ENCODE data around the gene RPS27A. TPM values are rescaled to one million over a fixed set of nuclear protein-coding genes. Genes with fewer than 3 reads are reported as not detected.
"Not testable (repeated sequence)": the region's sequence is repeated elsewhere in the genome, so short reads cannot be mapped to it uniquely, and the experiment has no call there.

Gene RPS27A
- total RNA-seq, 2 donors from 2014 or later = 665 to 1,633 TPM

DNA sequence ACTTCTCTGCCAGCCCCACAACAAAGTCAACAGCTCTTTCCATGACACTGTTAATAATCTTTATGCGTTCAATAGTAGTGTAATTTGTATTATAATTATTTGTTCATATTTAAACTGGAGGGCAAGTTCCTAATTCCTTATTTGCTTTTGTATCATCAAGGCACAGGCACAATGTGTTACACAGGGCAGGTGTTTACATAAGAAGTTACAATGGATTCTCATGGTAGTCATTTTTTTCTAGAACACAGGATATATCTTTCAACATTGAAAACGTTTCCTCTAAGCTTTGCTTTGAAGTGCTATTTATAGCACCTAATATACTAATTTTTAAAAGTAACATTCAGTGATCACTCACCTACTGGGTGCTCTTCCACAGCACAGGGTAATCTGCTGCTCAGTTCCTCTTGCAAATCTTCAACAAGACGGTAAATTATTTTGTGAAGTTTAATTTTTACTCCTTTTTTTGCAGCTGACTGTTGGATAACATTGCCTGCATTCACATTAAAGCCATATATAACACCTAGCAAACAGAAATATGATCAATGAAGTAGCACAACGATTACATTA is 7.3 kb downstream of the RPS27A start:
- intact Hi-C loops (cut with DNase I) = no loop called here
- Histone ChIP-seq H3K36me3 (peaks cover 0 to 9% of the 10 kb centered on the region in 2 donors), H3K4me1 (replicated peaks) (no peaks in the 10 kb centered on the region), H3K27ac (no peak overlapping the region), H3K9me3 (no peaks in the 10 kb centered on the region), H3K27me3 (replicated peaks; ENCODE audit: insufficient read depth) (no peaks in the 10 kb centered on the region), H3K4me3 (no peak overlapping the region)
- TF ChIP-seq, protein P1, sequence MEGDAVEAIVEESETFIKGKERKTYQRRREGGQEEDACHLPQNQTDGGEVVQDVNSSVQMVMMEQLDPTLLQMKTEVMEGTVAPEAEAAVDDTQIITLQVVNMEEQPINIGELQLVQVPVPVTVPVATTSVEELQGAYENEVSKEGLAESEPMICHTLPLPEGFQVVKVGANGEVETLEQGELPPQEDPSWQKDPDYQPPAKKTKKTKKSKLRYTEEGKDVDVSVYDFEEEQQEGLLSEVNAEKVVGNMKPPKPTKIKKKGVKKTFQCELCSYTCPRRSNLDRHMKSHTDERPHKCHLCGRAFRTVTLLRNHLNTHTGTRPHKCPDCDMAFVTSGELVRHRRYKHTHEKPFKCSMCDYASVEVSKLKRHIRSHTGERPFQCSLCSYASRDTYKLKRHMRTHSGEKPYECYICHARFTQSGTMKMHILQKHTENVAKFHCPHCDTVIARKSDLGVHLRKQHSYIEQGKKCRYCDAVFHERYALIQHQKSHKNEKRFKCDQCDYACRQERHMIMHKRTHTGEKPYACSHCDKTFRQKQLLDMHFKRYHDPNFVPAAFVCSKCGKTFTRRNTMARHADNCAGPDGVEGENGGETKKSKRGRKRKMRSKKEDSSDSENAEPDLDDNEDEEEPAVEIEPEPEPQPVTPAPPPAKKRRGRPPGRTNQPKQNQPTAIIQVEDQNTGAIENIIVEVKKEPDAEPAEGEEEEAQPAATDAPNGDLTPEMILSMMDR (IDR thresholded peaks at IDR 0.05) = no peak
- TF ChIP-seq POLR2A (IDR thresholded peaks at IDR 0.05) (no peak), POLR2AphosphoS5 (IDR thresholded peaks at IDR 0.05) (peak; percentile 62)
- WGBS = 47% methylated on average over 4 of the region's 4 CpGs
- no peak for DNase-seq (ENCODE audit: low spot score)

DNA sequence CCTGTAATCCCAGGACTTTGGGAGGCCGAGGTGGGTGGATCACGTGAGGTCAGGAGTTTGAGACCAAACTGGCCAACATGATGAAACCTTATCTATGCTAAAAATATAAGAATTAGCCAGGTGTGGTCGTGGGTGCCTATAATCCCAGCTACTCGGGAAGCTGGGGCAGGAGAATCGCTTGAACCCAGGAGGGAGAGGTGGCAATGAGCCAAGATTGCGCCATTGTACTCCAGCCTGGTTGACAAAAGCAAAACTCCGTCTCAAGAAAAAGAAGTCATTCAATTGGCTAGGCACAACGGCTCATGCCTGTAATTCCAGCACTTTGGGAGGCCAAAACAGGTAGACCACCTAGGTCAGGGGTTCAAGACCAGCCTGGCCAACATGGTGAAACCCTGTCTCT is 9.1 kb downstream of the RPS27A start:
- H3K9me3 ChIP-seq; H3K4me1 ChIP-seq (replicated peaks); H3K27me3 ChIP-seq (replicated peaks; ENCODE audit: insufficient read depth); intact Hi-C loops (cut with DNase I); H3K4me3 ChIP-seq; H3K27ac ChIP-seq; DNase-seq (ENCODE audit: low spot score); H3K36me3 ChIP-seq: not testable (repeated sequence)
- WGBS = 90% methylated on average over 8 of the region's 8 CpGs

DNA sequence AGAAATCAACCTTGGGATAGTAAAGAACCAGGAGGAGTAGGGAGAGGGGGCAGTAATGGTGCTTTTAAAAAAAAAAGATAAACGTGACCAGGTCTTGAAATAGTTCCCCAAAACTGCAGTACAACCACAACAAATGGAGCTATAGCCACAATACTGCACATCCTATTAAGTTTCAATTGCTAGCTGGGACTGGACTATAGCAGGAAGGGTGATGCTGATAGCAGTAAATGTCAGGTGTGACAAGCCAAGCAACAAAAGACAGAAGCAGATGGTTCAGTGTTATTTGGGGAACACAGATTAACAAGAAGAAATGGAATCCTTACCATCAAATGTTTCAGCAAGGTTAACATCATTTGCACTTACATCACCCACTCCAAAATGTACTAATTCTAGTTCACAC is 10.1 kb downstream of the RPS27A start:
- no peaks in the 10 kb centered on the region for H3K9me3 ChIP-seq
- no peak for DNase-seq (ENCODE audit: low spot score)
- no peaks in the 10 kb centered on the region for H3K4me1 ChIP-seq (replicated peaks)
- TF ChIP-seq POLR2AphosphoS5 (IDR thresholded peaks at IDR 0.05) (no peak), POLR2A (IDR thresholded peaks at IDR 0.05) (no peak)
- TF ChIP-seq, protein P1 (IDR thresholded peaks at IDR 0.05) = no peak
- H3K4me3 ChIP-seq = no peak overlapping the region
- no peaks in the 10 kb centered on the region for H3K36me3 ChIP-seq
- H3K27me3 ChIP-seq (replicated peaks; ENCODE audit: insufficient read depth) = no peaks in the 10 kb centered on the region
- 72% methylated on average over 1 of the region's 1 CpG for WGBS
- H3K27ac ChIP-seq = no peak overlapping the region
- intact Hi-C loops (cut with DNase I) = no loop called here

DNA sequence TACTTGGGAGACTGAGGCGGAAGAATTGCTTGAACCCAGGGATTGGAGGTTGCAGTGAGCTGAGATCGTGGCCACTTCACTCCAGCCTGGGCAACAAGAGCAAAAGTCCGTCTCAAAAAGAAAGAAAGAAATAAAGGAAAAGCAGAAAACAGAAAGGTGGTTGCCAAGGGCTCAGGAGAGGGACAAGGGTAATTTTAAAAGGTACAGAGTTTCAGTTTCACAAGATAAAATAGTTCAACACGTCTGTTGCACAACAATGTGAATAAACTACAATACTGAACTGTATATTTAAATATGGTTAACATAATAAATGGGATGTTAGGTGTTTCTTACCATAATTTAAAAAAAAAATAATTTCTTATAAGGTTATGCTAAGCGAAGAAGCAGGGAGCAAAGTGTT is 12.9 kb downstream of the RPS27A start:
- Histone ChIP-seq H3K4me1 (replicated peaks) (no peaks in the 10 kb centered on the region), H3K4me3 (no peak overlapping the region), H3K36me3 (peaks cover 0 to 3% of the 10 kb centered on the region in 2 donors), H3K27me3 (replicated peaks; ENCODE audit: insufficient read depth) (no peaks in the 10 kb centered on the region), H3K9me3 (no peaks in the 10 kb centered on the region), H3K27ac (no peak overlapping the region)
- DNase-seq (ENCODE audit: low spot score) = no peak
- 90% methylated on average over 5 of the region's 5 CpGs for WGBS
- no peak for TF ChIP-seq POLR2A (IDR thresholded peaks at IDR 0.05)
- TF ChIP-seq, protein P1 (IDR thresholded peaks at IDR 0.05) = no peak
- TF ChIP-seq POLR2AphosphoS5 (IDR thresholded peaks at IDR 0.05) = no peak
- intact Hi-C loops (cut with DNase I) = no loop called here

DNA sequence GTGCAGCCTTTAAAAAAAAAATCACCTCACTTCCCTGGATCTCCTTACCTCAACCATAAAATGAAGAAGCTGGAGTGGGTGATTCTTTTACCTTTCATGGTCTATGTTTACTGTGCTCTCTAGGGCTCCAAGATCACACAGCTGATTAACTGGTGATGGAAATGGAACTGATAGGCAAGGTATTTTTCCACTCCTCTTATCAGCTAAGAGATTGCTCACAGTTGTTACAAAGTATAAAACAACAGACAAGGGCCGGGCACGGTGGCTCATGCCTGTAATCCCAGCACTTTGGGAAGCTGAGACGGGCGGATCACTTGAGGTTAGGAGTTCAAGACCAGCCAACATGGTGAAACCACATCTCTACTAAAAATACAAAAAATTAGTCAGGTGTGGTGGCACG is 14.5 kb downstream of the RPS27A start:
- Histone ChIP-seq H3K36me3 (peaks cover 0 to 3% of the 10 kb centered on the region in 2 donors), H3K27me3 (replicated peaks; ENCODE audit: insufficient read depth) (no peaks in the 10 kb centered on the region), H3K4me3 (no peak overlapping the region), H3K27ac (no peak overlapping the region), H3K9me3 (no peaks in the 10 kb centered on the region), H3K4me1 (replicated peaks) (no peaks in the 10 kb centered on the region)
- intact Hi-C loops (cut with DNase I) = no loop called here
- no peak for DNase-seq (ENCODE audit: low spot score)
- no peak for TF ChIP-seq POLR2A (IDR thresholded peaks at IDR 0.05)
- TF ChIP-seq, protein P1 (IDR thresholded peaks at IDR 0.05) = no peak
- TF ChIP-seq POLR2AphosphoS5 (IDR thresholded peaks at IDR 0.05) = no peak
- WGBS = 77% methylated on average over 5 of the region's 5 CpGs

Measured in prostate gland (tissue), 2 donors.